PC-3 (cell line): Measurements from ENCODE around the gene CCL27.

Experiments used
- EZH2 ChIP-seq: fragments of 300-600 bp; sonication (generic); IDR thresholded peaks from one replicate; pipeline ENCODE4 v1.6.1; 2017; ENCODE audit warnings: antibody characterized with exemption, mild to moderate bottlenecking, low read length; ENCODE audit not compliant: unreplicated experiment
- EZH2phosphoT487 ChIP-seq: fragments of 300-600 bp; sonication (generic); IDR thresholded peaks from 2 replicates; pipeline ENCODE4 v1.6.1; 2018; ENCODE audit warnings: mild to moderate bottlenecking, antibody characterized with exemption, low read length, borderline replicate concordance
- TF ChIP-seq, protein P1 (sequence below): fragments of 300-600 bp; sonication (generic); conservative IDR thresholded peaks from 2 replicates; pipeline ENCODE4 v1.5.1; 2017; ENCODE audit warnings: antibody characterized with exemption, low read depth, mild to moderate bottlenecking, low read length

DNA sequence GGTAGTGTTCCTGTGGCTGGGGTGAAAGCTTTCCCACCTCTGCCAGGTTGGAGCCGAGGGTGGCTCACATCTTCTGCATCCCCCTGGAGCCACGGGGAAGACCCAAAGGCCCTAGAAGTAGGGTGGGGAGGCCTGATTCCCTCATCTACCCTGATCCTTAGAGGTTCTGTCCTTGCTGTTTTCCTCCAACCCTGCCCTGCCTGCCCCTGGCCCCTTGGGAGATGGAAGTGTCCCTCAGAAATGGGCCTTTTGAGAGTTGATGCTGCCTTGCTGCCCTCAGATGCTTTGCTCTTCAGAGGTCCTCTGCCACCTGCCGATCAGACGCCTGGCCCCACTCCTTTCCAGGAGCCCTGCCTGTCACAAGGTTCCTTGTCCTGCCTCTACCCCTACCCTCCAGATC is 22.4 kb upstream of the CCL27 start:
- TF ChIP-seq, protein P1, sequence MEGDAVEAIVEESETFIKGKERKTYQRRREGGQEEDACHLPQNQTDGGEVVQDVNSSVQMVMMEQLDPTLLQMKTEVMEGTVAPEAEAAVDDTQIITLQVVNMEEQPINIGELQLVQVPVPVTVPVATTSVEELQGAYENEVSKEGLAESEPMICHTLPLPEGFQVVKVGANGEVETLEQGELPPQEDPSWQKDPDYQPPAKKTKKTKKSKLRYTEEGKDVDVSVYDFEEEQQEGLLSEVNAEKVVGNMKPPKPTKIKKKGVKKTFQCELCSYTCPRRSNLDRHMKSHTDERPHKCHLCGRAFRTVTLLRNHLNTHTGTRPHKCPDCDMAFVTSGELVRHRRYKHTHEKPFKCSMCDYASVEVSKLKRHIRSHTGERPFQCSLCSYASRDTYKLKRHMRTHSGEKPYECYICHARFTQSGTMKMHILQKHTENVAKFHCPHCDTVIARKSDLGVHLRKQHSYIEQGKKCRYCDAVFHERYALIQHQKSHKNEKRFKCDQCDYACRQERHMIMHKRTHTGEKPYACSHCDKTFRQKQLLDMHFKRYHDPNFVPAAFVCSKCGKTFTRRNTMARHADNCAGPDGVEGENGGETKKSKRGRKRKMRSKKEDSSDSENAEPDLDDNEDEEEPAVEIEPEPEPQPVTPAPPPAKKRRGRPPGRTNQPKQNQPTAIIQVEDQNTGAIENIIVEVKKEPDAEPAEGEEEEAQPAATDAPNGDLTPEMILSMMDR = no peak
- TF ChIP-seq EZH2 = no peak
- TF ChIP-seq EZH2phosphoT487 = no peak
